Smooth muscle cell (in vitro differentiated cells): ENCODE data around the gene GRB10. TPM values are rescaled to one million over a fixed set of nuclear protein-coding genes. Genes with fewer than 3 reads are reported as not detected.

Source experiments
- DNase-seq: peaks from one replicate; lab custom pipeline; 2025; ENCODE audit not compliant: unreplicated experiment; lab: John Stamatoyannopoulos, UW
- H2AFZ ChIP-seq: fragments of 200-600 bp; sonication (generic); 2 replicates; pipeline ENCODE4 v1.6.0; 2016; ENCODE audit warnings: antibody characterized with exemption, low read depth, mild to moderate bottlenecking
- H3F3A ChIP-seq: fragments of 200-600 bp; sonication (generic); 2 replicates; pipeline ENCODE4 v1.6.0; 2017; ENCODE audit warnings: antibody characterized with exemption, low read depth
- H3K27ac ChIP-seq: fragments of 200-600 bp; sonication (generic); 2 replicates; pipeline ENCODE4 v1.5.1; 2016; ENCODE audit warnings: low read depth, mild to moderate bottlenecking
- H3K27me3 ChIP-seq: fragments of 200-600 bp; sonication (generic); 2 replicates; pipeline ENCODE4 v1.6.1; 2016; ENCODE audit warnings: low read depth, mild to moderate bottlenecking
- H3K36me3 ChIP-seq: fragments of 200-600 bp; sonication (generic); 2 replicates; pipeline ENCODE4 v1.5.1; 2016; ENCODE audit warnings: low read depth
- H3K4me1 ChIP-seq: fragments of 200-600 bp; sonication (generic); 2 replicates; pipeline ENCODE4 v1.5.1; 2016; ENCODE audit warnings: low read depth
- H3K4me2 ChIP-seq: fragments of 200-600 bp; sonication (generic); 2 replicates; pipeline ENCODE4 v1.6.0; 2016; ENCODE audit warnings: mild to moderate bottlenecking
- H3K4me3 ChIP-seq: fragments of 200-600 bp; sonication (generic); 2 replicates; pipeline ENCODE4 v1.5.1; 2016; ENCODE audit warnings: mild to moderate bottlenecking
- H3K79me2 ChIP-seq: fragments of 200-600 bp; sonication (generic); 2 replicates; pipeline ENCODE4 v1.6.0; 2016; ENCODE audit warnings: low read depth, mild to moderate bottlenecking
- H3K9ac ChIP-seq: fragments of 200-600 bp; sonication (generic); 2 replicates; pipeline ENCODE4 v1.6.0; 2016; ENCODE audit warnings: low read depth
- H3K9me3 ChIP-seq: fragments of 200-600 bp; sonication (generic); replicated peaks from 2 replicates; pipeline ENCODE4 v1.5.1; 2016; ENCODE audit warnings: low read depth
- H4K20me1 ChIP-seq: fragments of 200-600 bp; sonication (generic); 2 replicates; pipeline ENCODE4 v1.6.0; 2016; ENCODE audit warnings: low read depth
- CTCF ChIP-seq: fragments of 200-600 bp; sonication (generic); IDR thresholded peaks from 2 replicates; pipeline ENCODE4 v1.5.1; 2017; ENCODE audit warnings: borderline replicate concordance, mild to moderate bottlenecking, antibody characterized with exemption; ENCODE audit not compliant: insufficient read depth, poor library complexity, severe bottlenecking
- WGBS: methylation state at CpG from one replicate; pipeline ENCODE4 v1.1.7; 2016; ENCODE audit warnings: low lambda C conversion rate; 5-methylcytosine and 5-hydroxymethylcytosine counted together
- polyA plus RNA-seq: library from polyadenylated mRNA; unstranded; fragments of >200 nt; fragmentation: Nextera tagmentation; extraction: Ambion mirVana; gene quantifications from 2 replicates; pipeline ENCODE4 v1.2.1, GENCODE V29; 2016
- total RNA-seq: library from RNA; depleted of rRNA; stranded (reverse); fragments of >200 nt; gene quantifications from 2 replicates; pipeline ENCODE4 v1.2.3, GENCODE V29; 2014

The GRB10 gene
- total and polyA plus RNA-seq, 2 experiments from 2014 or later, result 18.0 to 20.1 TPM

GRCh38 chr7:50544992-50545391 lies 237.7 kb downstream of the GRB10 start:
- Histone ChIP-seq H2AFZ (no peak overlapping the region), H3K79me2 (no peaks in the 10 kb centered on the region), H3F3A (no peaks in the 10 kb centered on the region), H3K27me3 (no peaks in the 10 kb centered on the region), H3K4me2 (no peak overlapping the region), H3K36me3 (no peaks in the 10 kb centered on the region), H3K9ac (no peak overlapping the region), H4K20me1 (no peaks in the 10 kb centered on the region), H3K4me3 (no peak overlapping the region), H3K27ac (no peak overlapping the region), H3K9me3 (no peaks in the 10 kb centered on the region), H3K4me1 (no peaks in the 10 kb centered on the region)
- WGBS, result 76% methylated on average over 6 of the region's 6 CpGs
- DNase-seq, result no peak
- TF ChIP-seq CTCF, result no peak

DNA sequence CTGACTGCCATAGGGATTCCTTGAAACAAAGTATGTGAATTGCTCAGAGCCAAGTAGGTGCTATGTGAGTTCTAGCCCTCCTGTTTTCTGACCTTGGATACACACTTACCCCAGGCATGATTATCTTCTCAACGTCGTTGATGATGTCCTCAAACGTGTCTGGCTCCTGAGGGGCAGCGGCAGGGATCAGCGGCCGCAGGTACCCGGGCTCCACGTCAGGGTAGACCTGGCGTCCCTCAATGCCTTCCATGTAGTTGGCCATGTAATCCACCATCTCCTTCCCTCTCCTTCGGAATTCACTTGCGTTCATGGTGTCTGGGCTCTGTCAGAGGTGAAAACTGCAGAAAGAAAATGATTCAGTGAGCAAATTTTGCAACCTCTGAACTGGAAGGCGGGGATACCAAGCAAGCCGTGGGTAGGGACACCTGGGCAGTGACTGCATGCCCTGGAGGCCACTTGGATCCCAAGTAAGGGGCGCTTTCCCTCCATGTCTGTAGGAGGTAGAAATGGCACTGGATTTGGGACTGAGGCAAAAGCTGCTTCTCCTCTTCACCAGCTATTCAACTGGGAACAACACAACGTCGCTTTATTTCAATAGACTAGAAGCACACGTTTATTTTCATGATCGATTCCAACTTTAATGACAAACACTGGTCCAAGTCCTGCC lies 238.8 kb downstream of the GRB10 start:
- no peak overlapping the region for H3K4me3 ChIP-seq
- H2AFZ ChIP-seq, result no peak overlapping the region
- no peak overlapping the region for H3K27ac ChIP-seq
- H3K27me3 ChIP-seq, result no peaks in the 10 kb centered on the region
- H3K9me3 ChIP-seq, result no peaks in the 10 kb centered on the region
- no peaks in the 10 kb centered on the region for H3K4me1 ChIP-seq
- H3K9ac ChIP-seq, result no peak overlapping the region
- H3K4me2 ChIP-seq, result no peak overlapping the region
- DNase-seq, result no peak
- 92% methylated on average over 18 of the region's 18 CpGs for WGBS
- H4K20me1 ChIP-seq, result no peaks in the 10 kb centered on the region
- H3K79me2 ChIP-seq, result no peaks in the 10 kb centered on the region
- no peak for TF ChIP-seq CTCF
- no peaks in the 10 kb centered on the region for H3K36me3 ChIP-seq
- no peaks in the 10 kb centered on the region for H3F3A ChIP-seq

GRCh38 chr7:50542132-50542531 lies 240.6 kb downstream of the GRB10 start:
- H4K20me1 ChIP-seq, result no peaks in the 10 kb centered on the region
- no peak overlapping the region for H3K27ac ChIP-seq
- no peak for TF ChIP-seq CTCF

GRCh38 chr7:50540785-50541579 lies 241.7 kb downstream of the GRB10 start:
- no peak overlapping the region for H3K4me2 ChIP-seq
- no peak overlapping the region for H3K4me3 ChIP-seq
- no peak for TF ChIP-seq CTCF
- no peak overlapping the region for H2AFZ ChIP-seq
- H3F3A ChIP-seq, result no peaks in the 10 kb centered on the region
- no peaks in the 10 kb centered on the region for H3K9me3 ChIP-seq
- no peaks in the 10 kb centered on the region for H3K27me3 ChIP-seq
- DNase-seq, result no peak
- 91% methylated on average over 9 of the region's 9 CpGs for WGBS
- H3K36me3 ChIP-seq, result no peaks in the 10 kb centered on the region
- no peaks in the 10 kb centered on the region for H3K79me2 ChIP-seq
- H3K9ac ChIP-seq, result no peak overlapping the region
- no peaks in the 10 kb centered on the region for H3K4me1 ChIP-seq
- H4K20me1 ChIP-seq, result no peaks in the 10 kb centered on the region
- H3K27ac ChIP-seq, result no peak overlapping the region

More at GRCh38 chr7:50542132-50542531, 240.6 kb downstream of the GRB10 start:
- Histone ChIP-seq H3K27me3 (no peaks in the 10 kb centered on the region), H2AFZ (no peak overlapping the region), H3K4me2 (no peak overlapping the region), H3K36me3 (no peaks in the 10 kb centered on the region), H3K9me3 (no peaks in the 10 kb centered on the region), H3K9ac (no peak overlapping the region), H3F3A (no peaks in the 10 kb centered on the region), H3K4me1 (no peaks in the 10 kb centered on the region), H3K79me2 (no peaks in the 10 kb centered on the region), H3K4me3 (no peak overlapping the region)
- 95% methylated on average over 11 of the region's 11 CpGs for WGBS
- no peak for DNase-seq
